Measurements from ENCODE around the gene ARL15.

- TF ChIP-seq CTCF (IDR thresholded peaks at IDR 0.05) (no peak), MXI1 (IDR thresholded peaks at IDR 0.05; ENCODE audit: low read depth, low read length) (no peak), TCF12 (IDR thresholded peaks at IDR 0.05) (no peak), RFX5 (IDR thresholded peaks at IDR 0.05; ENCODE audit: low read length) (no peak), EZH2phosphoT487 (IDR thresholded peaks at IDR 0.05; ENCODE audit: borderline replicate concordance, low read depth) (no peak), FOXM1 (IDR thresholded peaks at IDR 0.05; ENCODE audit: low read depth) (no peak), YY1 (IDR thresholded peaks at IDR 0.05; ENCODE audit: low read depth) (no peak), MAX (IDR thresholded peaks at IDR 0.05; ENCODE audit: low read depth) (no peak), POLR2AphosphoS5 (IDR thresholded peaks at IDR 0.05; ENCODE audit: low read depth, low read length) (no peak), TAF1 (IDR thresholded peaks at IDR 0.05; ENCODE audit: borderline replicate concordance, low read depth, low read length) (no peak), SIN3A (IDR thresholded peaks at IDR 0.05; ENCODE audit: borderline replicate concordance, low read depth, low read length) (no peak)
- TF ChIP-seq, protein P1, sequence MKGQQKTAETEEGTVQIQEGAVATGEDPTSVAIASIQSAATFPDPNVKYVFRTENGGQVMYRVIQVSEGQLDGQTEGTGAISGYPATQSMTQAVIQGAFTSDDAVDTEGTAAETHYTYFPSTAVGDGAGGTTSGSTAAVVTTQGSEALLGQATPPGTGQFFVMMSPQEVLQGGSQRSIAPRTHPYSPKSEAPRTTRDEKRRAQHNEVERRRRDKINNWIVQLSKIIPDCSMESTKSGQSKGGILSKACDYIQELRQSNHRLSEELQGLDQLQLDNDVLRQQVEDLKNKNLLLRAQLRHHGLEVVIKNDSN (IDR thresholded peaks at IDR 0.05; ENCODE audit: borderline replicate concordance, low read depth), result no peak
- TF ChIP-seq, protein P2, sequence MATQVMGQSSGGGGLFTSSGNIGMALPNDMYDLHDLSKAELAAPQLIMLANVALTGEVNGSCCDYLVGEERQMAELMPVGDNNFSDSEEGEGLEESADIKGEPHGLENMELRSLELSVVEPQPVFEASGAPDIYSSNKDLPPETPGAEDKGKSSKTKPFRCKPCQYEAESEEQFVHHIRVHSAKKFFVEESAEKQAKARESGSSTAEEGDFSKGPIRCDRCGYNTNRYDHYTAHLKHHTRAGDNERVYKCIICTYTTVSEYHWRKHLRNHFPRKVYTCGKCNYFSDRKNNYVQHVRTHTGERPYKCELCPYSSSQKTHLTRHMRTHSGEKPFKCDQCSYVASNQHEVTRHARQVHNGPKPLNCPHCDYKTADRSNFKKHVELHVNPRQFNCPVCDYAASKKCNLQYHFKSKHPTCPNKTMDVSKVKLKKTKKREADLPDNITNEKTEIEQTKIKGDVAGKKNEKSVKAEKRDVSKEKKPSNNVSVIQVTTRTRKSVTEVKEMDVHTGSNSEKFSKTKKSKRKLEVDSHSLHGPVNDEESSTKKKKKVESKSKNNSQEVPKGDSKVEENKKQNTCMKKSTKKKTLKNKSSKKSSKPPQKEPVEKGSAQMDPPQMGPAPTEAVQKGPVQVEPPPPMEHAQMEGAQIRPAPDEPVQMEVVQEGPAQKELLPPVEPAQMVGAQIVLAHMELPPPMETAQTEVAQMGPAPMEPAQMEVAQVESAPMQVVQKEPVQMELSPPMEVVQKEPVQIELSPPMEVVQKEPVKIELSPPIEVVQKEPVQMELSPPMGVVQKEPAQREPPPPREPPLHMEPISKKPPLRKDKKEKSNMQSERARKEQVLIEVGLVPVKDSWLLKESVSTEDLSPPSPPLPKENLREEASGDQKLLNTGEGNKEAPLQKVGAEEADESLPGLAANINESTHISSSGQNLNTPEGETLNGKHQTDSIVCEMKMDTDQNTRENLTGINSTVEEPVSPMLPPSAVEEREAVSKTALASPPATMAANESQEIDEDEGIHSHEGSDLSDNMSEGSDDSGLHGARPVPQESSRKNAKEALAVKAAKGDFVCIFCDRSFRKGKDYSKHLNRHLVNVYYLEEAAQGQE (IDR thresholded peaks at IDR 0.05; ENCODE audit: low read depth, low read length), result no peak
- TF ChIP-seq, protein P3, sequence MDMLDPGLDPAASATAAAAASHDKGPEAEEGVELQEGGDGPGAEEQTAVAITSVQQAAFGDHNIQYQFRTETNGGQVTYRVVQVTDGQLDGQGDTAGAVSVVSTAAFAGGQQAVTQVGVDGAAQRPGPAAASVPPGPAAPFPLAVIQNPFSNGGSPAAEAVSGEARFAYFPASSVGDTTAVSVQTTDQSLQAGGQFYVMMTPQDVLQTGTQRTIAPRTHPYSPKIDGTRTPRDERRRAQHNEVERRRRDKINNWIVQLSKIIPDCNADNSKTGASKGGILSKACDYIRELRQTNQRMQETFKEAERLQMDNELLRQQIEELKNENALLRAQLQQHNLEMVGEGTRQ (IDR thresholded peaks at IDR 0.05; ENCODE audit: borderline replicate concordance, low read depth, low read length), result no peak
Measured at GRCh38 chr5:54159153-54159892, 151.1 kb downstream of the ARL15 start.

Measured in SK-N-SH (cell line).